ENCODE data around the gene DBT.

DNA sequence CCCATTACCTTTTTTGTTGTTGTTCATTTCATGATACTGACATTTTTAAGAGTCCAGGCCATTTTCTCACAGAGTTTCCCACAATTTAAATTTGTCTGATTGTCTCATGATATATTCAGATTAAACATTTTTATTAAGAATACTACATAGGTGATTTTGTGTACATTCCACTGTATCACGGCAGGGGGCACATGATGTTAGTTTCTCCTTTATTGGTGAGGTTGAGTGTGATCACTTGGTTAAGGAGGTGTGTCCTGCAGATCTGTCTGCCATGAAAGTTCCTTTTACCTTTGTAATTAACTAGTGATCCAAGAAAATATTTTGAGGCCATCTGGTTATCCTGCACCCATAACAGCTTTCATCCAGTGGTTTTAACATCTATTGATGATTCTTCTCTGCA, 28.2 kb upstream of the DBT start:
- TF ChIP-seq, protein P1, sequence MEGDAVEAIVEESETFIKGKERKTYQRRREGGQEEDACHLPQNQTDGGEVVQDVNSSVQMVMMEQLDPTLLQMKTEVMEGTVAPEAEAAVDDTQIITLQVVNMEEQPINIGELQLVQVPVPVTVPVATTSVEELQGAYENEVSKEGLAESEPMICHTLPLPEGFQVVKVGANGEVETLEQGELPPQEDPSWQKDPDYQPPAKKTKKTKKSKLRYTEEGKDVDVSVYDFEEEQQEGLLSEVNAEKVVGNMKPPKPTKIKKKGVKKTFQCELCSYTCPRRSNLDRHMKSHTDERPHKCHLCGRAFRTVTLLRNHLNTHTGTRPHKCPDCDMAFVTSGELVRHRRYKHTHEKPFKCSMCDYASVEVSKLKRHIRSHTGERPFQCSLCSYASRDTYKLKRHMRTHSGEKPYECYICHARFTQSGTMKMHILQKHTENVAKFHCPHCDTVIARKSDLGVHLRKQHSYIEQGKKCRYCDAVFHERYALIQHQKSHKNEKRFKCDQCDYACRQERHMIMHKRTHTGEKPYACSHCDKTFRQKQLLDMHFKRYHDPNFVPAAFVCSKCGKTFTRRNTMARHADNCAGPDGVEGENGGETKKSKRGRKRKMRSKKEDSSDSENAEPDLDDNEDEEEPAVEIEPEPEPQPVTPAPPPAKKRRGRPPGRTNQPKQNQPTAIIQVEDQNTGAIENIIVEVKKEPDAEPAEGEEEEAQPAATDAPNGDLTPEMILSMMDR (IDR thresholded peaks at IDR 0.05), result no peak
- no peak for TF ChIP-seq POLR2A (IDR thresholded peaks at IDR 0.05)
